Esophagus squamous epithelium (tissue), 4 donors: ENCODE results near the gene HAUS7.

ENCODE experiments used
- POLR2A ChIP-seq, 4 donors: fragments of 450-650 bp; IDR thresholded peaks; one replicate each; pipeline ENCODE4 v1.6.1; 2017; ENCODE audit warnings: antibody characterized with exemption in 4 of 4, mild to moderate bottlenecking in 4 of 4, moderate library complexity in 3 of 4
- TF ChIP-seq, protein P1 (sequence below), 6 experiments: fragments of 450-650 bp in 4 of 6; fragments of 200-600 bp in 2 of 6; sonication (generic) in 2 of 6; IDR thresholded peaks; one replicate each; pipeline ENCODE4 v1.5.1; 2016 to 2019; ENCODE audit warnings: antibody characterized with exemption in 6 of 6, mild to moderate bottlenecking in 4 of 6, moderate library complexity in 4 of 6

DNA sequence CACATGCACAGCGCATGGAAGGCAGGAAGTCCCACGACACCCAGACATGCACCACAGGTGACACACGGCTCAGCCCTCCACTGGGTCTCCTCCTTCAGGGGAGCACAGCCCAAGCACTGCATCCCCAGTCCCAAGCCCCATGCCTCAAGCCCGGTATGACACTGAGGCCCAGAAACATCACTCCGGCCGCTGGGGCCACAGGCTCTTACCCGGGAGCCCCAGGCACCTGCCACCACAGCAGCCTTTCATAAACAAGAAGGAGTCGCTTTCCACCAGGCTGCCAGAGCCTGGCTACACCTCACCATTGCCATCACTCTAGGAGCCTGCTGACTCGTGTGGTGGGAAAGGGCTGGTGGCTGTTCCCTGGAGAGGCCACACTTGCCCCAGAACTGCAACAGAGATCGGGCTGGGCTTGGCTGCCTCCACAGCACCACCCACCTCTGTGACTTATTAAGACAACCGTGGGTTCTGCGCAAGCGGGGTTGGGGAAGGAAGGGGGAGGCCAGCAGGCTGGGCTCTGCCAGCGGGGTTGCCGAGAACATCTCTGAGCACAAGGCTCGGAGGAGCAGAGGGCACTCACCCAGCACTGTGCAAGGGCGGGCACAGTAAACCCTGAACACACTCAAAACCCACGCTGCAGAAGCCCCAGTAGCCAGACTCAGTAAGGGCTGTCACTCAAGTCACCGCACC lies 4.5 kb downstream of the HAUS7 start:
- TF ChIP-seq, protein P1, sequence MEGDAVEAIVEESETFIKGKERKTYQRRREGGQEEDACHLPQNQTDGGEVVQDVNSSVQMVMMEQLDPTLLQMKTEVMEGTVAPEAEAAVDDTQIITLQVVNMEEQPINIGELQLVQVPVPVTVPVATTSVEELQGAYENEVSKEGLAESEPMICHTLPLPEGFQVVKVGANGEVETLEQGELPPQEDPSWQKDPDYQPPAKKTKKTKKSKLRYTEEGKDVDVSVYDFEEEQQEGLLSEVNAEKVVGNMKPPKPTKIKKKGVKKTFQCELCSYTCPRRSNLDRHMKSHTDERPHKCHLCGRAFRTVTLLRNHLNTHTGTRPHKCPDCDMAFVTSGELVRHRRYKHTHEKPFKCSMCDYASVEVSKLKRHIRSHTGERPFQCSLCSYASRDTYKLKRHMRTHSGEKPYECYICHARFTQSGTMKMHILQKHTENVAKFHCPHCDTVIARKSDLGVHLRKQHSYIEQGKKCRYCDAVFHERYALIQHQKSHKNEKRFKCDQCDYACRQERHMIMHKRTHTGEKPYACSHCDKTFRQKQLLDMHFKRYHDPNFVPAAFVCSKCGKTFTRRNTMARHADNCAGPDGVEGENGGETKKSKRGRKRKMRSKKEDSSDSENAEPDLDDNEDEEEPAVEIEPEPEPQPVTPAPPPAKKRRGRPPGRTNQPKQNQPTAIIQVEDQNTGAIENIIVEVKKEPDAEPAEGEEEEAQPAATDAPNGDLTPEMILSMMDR (IDR thresholded peaks at IDR 0.05) = no peak
- no peak for TF ChIP-seq POLR2A (IDR thresholded peaks at IDR 0.05)
